HepG2 (cell line): ENCODE results near the gene KSR1.

ENCODE experiments used
- ASH2L ChIP-seq: fragments of 300-600, 200-600 bp; sonication (generic); IDR thresholded peaks from 2 replicates; pipeline ENCODE4 v1.7.0; 2017; ENCODE audit warnings: low read depth, mild to moderate bottlenecking, moderate library complexity, mixed read lengths, low read length; ENCODE audit not compliant: insufficient read length
- KLF15 ChIP-seq: sonication (generic); formaldehyde crosslinking; IDR thresholded peaks from 2 replicates; pipeline ENCODE4 v1.8.1; 2023; ENCODE audit warnings: borderline replicate concordance, mild to moderate bottlenecking, inconsistent platforms, missing genetic modification reagents, mixed read lengths
- ZC3H13 ChIP-seq: sonication (generic); formaldehyde crosslinking; IDR thresholded peaks from 2 replicates; pipeline ENCODE4 v1.8.1; 2023; ENCODE audit warnings: mild to moderate bottlenecking, missing genetic modification reagents, moderate library complexity
- ZNF567 ChIP-seq: sonication (generic); formaldehyde crosslinking; IDR thresholded peaks from 2 replicates; pipeline ENCODE4 v1.8.1; 2023; ENCODE audit warnings: mild to moderate bottlenecking, missing genetic modification reagents, borderline replicate concordance
- ZNF780A ChIP-seq: sonication (generic); formaldehyde crosslinking; IDR thresholded peaks from 2 replicates; pipeline ENCODE4 v1.8.0; 2022; ENCODE audit warnings: mild to moderate bottlenecking, missing genetic modification reagents, moderate library complexity
- TF ChIP-seq, protein P1 (sequence below): sonication (generic); formaldehyde crosslinking; IDR thresholded peaks from 2 replicates; pipeline ENCODE4 v1.4.0; 2020; ENCODE audit warnings: missing genetic modification reagents, borderline replicate concordance
- TF ChIP-seq, protein P2 (sequence below): sonication (generic); formaldehyde crosslinking; IDR thresholded peaks from 2 replicates; pipeline ENCODE4 v1.5.0; 2020; ENCODE audit warnings: mild to moderate bottlenecking, missing genetic modification reagents, moderate library complexity
- TF ChIP-seq, protein P3 (sequence below): sonication (generic); formaldehyde crosslinking; IDR thresholded peaks from 2 replicates; pipeline ENCODE4 v1.4.0; 2020; ENCODE audit warnings: missing genetic modification reagents, mild to moderate bottlenecking, borderline replicate concordance

DNA sequence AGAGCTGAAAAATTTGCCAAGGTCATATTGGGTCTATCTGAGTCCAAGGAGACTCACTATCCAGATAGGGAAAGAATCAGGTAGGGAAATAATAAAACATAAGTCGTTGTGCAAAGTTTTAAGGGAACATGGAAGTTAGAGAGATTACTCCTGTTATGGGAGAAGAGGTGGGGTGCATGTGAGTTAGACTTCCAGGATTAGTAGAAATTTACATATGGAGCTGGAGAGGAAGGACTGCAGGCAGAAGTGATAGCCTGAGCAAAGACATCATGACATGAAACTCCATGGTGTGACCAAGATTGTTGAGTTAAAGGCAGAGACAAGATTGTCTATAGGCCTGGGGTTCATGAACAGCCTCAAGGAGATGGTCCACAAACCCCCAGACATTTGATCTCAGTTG is 5.8 kb upstream of the KSR1 start:
- TF ChIP-seq ASH2L (no peak), ZNF567 (CRISPR knock-in tag) (no peak), ZC3H13 (CRISPR knock-in tag) (no peak), KLF15 (no peak), ZNF780A (CRISPR knock-in tag) (no peak)
- TF ChIP-seq, protein P1, sequence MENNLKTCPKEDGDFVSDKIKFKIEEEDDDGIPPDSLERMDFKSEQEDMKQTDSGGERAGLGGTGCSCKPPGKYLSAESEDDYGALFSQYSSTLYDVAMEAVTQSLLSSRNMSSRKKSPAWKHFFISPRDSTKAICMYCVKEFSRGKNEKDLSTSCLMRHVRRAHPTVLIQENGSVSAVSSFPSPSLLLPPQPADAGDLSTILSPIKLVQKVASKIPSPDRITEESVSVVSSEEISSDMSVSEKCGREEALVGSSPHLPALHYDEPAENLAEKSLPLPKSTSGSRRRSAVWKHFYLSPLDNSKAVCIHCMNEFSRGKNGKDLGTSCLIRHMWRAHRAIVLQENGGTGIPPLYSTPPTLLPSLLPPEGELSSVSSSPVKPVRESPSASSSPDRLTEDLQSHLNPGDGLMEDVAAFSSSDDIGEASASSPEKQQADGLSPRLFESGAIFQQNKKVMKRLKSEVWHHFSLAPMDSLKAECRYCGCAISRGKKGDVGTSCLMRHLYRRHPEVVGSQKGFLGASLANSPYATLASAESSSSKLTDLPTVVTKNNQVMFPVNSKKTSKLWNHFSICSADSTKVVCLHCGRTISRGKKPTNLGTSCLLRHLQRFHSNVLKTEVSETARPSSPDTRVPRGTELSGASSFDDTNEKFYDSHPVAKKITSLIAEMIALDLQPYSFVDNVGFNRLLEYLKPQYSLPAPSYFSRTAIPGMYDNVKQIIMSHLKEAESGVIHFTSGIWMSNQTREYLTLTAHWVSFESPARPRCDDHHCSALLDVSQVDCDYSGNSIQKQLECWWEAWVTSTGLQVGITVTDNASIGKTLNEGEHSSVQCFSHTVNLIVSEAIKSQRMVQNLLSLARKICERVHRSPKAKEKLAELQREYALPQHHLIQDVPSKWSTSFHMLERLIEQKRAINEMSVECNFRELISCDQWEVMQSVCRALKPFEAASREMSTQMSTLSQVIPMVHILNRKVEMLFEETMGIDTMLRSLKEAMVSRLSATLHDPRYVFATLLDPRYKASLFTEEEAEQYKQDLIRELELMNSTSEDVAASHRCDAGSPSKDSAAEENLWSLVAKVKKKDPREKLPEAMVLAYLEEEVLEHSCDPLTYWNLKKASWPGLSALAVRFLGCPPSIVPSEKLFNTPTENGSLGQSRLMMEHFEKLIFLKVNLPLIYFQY (CRISPR knock-in tag): no peak
- TF ChIP-seq, protein P2, sequence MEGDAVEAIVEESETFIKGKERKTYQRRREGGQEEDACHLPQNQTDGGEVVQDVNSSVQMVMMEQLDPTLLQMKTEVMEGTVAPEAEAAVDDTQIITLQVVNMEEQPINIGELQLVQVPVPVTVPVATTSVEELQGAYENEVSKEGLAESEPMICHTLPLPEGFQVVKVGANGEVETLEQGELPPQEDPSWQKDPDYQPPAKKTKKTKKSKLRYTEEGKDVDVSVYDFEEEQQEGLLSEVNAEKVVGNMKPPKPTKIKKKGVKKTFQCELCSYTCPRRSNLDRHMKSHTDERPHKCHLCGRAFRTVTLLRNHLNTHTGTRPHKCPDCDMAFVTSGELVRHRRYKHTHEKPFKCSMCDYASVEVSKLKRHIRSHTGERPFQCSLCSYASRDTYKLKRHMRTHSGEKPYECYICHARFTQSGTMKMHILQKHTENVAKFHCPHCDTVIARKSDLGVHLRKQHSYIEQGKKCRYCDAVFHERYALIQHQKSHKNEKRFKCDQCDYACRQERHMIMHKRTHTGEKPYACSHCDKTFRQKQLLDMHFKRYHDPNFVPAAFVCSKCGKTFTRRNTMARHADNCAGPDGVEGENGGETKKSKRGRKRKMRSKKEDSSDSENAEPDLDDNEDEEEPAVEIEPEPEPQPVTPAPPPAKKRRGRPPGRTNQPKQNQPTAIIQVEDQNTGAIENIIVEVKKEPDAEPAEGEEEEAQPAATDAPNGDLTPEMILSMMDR (CRISPR knock-in tag): no peak
- TF ChIP-seq, protein P3, sequence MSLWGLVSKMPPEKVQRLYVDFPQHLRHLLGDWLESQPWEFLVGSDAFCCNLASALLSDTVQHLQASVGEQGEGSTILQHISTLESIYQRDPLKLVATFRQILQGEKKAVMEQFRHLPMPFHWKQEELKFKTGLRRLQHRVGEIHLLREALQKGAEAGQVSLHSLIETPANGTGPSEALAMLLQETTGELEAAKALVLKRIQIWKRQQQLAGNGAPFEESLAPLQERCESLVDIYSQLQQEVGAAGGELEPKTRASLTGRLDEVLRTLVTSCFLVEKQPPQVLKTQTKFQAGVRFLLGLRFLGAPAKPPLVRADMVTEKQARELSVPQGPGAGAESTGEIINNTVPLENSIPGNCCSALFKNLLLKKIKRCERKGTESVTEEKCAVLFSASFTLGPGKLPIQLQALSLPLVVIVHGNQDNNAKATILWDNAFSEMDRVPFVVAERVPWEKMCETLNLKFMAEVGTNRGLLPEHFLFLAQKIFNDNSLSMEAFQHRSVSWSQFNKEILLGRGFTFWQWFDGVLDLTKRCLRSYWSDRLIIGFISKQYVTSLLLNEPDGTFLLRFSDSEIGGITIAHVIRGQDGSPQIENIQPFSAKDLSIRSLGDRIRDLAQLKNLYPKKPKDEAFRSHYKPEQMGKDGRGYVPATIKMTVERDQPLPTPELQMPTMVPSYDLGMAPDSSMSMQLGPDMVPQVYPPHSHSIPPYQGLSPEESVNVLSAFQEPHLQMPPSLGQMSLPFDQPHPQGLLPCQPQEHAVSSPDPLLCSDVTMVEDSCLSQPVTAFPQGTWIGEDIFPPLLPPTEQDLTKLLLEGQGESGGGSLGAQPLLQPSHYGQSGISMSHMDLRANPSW (CRISPR knock-in tag): no peak
